NCI-H1092 treated with DMSO at 0.1 percent for 48 hours (cell line): ENCODE measurements around the gene ZNF432.

ENCODE experiments used
- DNase-seq: peaks from one replicate; lab custom pipeline; 2025; lab: John Stamatoyannopoulos, UW

ZNF432 gene

GRCh38 chr19:52007806-52008557 is 40.7 kb downstream of the ZNF432 start, which contains the start of gene ZNF615:
Gene ZNF615, minus strand, starts transcription at chr19:52008211. Its CDS starts 4,500 bp downstream, at chr19:52003711.
- DNase-seq = peak; percentile 77

GRCh38 chr19:52007451-52007805 is 41.2 kb downstream of the ZNF432 start:
- no peak for DNase-seq

GRCh38 chr19:51994048-51994644 is 54.5 kb downstream of the ZNF432 start:
- no peak for DNase-seq

GRCh38 chr19:51993422-51993821 is 55.2 kb downstream of the ZNF432 start:
- no peak for DNase-seq

GRCh38 chr19:51986309-51987291 is 62.0 kb downstream of the ZNF432 start, which contains the start of gene ZNF350:
Gene ZNF350, minus strand, starts transcription at chr19:51986840. Its CDS starts 12,480 bp downstream, at chr19:51974360.
- DNase-seq = no peak

- DNase-seq = no peak
Observed at GRCh38 chr19:51983361-51983760, 65.3 kb downstream of the ZNF432 start.
